ENCODE data around the gene ITGB7. TPM values are rescaled to one million over a fixed set of nuclear protein-coding genes. Genes with fewer than 3 reads are reported as not detected.
"Not testable (repeated sequence)": the region's sequence is repeated elsewhere in the genome, so short reads cannot be mapped to it uniquely, and the experiment has no call there.

The ITGB7 gene
- total RNA-seq, 1 experiment from 2014 or later = 0.98 TPM

DNA sequence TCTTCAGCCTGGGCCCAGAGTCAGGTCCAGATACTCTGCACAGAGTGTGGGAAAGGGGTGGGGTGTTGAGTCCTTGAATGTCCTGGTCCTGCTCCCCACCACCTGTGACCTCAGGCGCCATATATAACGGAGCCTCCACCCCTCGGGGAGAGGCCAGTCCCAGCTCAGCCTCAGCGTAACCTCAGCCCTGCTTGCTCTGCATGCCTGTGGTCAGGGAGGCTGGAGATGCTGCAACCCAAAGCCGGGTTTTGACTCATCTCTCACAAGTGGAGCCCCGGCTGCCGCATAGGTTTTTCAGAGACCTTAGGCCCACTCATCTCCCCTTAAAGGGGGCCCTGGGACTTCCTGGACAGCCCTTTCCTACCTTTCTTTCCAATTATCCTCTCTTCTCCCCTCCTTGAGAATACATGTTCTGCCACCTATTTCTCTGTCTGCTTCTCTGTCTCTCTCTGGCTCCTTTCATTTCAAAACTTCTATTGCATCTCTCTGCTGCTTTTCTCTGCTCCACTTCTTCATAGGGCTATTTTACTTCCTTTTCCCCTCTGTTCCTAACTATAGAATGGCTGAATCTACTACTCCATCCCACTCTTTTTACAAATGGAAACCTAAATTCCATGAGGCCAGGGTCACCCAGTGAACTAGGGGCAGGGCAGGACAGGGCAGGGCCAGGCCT is 1.2 kb downstream of the ITGB7 start:
- no peaks in the 10 kb centered on the region for H3K9me3 ChIP-seq (ENCODE audit: control insufficient read depth, insufficient read depth, low read depth, low read length)
- ATAC-seq (peak; percentile 59; the same call in 1 of the 2 replicates), DNase-seq (ENCODE audit: low read depth, low spot score) (no peak)
- H3K4me1 ChIP-seq (ENCODE audit: control insufficient read depth, insufficient read depth, low read length) = no peaks in the 10 kb centered on the region; the same call in 1 of the 2 replicates
- no peak overlapping the region for H3K4me3 ChIP-seq (ENCODE audit: low read depth in 2 of 2, low read length in 2 of 2)
- POLR2A ChIA-PET = no interaction called here
- no peaks in the 10 kb centered on the region for H3K36me3 ChIP-seq (ENCODE audit: control insufficient read depth, insufficient read depth, low read length)
- intact Hi-C loops (cut with micrococcal nuclease; ENCODE audit: unreplicated experiment) (no loop called here), in situ Hi-C loops (cut with HindIII; ENCODE audit: low pct_unique_long_range_greater_than_20kb, low sequenced_read_pairs) (no loop called here)
- no peak overlapping the region for H3K27ac ChIP-seq (ENCODE audit: low read length)
- TF ChIP-seq, protein P1, sequence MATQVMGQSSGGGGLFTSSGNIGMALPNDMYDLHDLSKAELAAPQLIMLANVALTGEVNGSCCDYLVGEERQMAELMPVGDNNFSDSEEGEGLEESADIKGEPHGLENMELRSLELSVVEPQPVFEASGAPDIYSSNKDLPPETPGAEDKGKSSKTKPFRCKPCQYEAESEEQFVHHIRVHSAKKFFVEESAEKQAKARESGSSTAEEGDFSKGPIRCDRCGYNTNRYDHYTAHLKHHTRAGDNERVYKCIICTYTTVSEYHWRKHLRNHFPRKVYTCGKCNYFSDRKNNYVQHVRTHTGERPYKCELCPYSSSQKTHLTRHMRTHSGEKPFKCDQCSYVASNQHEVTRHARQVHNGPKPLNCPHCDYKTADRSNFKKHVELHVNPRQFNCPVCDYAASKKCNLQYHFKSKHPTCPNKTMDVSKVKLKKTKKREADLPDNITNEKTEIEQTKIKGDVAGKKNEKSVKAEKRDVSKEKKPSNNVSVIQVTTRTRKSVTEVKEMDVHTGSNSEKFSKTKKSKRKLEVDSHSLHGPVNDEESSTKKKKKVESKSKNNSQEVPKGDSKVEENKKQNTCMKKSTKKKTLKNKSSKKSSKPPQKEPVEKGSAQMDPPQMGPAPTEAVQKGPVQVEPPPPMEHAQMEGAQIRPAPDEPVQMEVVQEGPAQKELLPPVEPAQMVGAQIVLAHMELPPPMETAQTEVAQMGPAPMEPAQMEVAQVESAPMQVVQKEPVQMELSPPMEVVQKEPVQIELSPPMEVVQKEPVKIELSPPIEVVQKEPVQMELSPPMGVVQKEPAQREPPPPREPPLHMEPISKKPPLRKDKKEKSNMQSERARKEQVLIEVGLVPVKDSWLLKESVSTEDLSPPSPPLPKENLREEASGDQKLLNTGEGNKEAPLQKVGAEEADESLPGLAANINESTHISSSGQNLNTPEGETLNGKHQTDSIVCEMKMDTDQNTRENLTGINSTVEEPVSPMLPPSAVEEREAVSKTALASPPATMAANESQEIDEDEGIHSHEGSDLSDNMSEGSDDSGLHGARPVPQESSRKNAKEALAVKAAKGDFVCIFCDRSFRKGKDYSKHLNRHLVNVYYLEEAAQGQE (IDR thresholded peaks at IDR 0.05; ENCODE audit: insufficient read depth in 1 of 2, low read depth in 2 of 2, low read length in 1 of 2) = no peak
- TF ChIP-seq POLR2AphosphoS5 (IDR thresholded peaks at IDR 0.05; ENCODE audit: low read depth, low read length) (no peak), TCF7L2 (IDR thresholded peaks at IDR 0.05; ENCODE audit: low read depth, low read length) (no peak), SIN3A (IDR thresholded peaks at IDR 0.05; ENCODE audit: borderline replicate concordance, insufficient read depth, low read depth, low read length) (no peak)
- TF ChIP-seq, protein P2, sequence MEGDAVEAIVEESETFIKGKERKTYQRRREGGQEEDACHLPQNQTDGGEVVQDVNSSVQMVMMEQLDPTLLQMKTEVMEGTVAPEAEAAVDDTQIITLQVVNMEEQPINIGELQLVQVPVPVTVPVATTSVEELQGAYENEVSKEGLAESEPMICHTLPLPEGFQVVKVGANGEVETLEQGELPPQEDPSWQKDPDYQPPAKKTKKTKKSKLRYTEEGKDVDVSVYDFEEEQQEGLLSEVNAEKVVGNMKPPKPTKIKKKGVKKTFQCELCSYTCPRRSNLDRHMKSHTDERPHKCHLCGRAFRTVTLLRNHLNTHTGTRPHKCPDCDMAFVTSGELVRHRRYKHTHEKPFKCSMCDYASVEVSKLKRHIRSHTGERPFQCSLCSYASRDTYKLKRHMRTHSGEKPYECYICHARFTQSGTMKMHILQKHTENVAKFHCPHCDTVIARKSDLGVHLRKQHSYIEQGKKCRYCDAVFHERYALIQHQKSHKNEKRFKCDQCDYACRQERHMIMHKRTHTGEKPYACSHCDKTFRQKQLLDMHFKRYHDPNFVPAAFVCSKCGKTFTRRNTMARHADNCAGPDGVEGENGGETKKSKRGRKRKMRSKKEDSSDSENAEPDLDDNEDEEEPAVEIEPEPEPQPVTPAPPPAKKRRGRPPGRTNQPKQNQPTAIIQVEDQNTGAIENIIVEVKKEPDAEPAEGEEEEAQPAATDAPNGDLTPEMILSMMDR (IDR thresholded peaks at IDR 0.05) = no peak
- CTCF ChIA-PET = interaction anchor here (1.1 kb wide), 1 partner anchor 8 kb away, joined by 3 read pairs; no protein-coding TSS in a partner anchor
- BruUV-seq (replicated peaks) = no TSS peak
- H3K27me3 ChIP-seq (ENCODE audit: control insufficient read depth, insufficient read depth, low read length) = no peaks in the 10 kb centered on the region

DNA sequence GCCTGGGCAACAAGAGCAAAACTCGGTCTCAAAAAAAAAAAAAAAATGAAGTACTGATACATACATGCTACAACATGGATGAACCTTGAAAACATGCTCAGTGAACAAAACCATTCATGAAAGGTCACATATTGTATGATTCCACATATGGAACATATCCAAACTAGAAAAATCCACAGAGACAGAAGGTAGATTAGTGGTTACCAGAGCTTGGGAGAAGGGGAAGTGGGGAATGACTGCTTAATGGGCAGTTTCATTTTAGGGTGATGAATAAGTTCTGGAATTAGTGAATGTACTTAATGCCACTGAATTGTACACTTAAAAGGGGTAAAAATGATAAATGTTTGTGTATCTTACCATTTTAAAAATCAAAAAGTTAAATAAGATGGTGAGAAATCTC is 2.7 kb downstream of the ITGB7 start:
- POLR2A ChIA-PET = no interaction called here
- CTCF ChIA-PET = no interaction called here
- H3K27ac ChIP-seq (ENCODE audit: low read length) = no peak overlapping the region
- no peaks in the 10 kb centered on the region for H3K9me3 ChIP-seq (ENCODE audit: control insufficient read depth, insufficient read depth, low read depth, low read length)
- BruUV-seq (replicated peaks) = no TSS peak
- no peak for DNase-seq (ENCODE audit: low read depth, low spot score)
- TF ChIP-seq POLR2AphosphoS5 (IDR thresholded peaks at IDR 0.05; ENCODE audit: low read depth, low read length) (no peak), TCF7L2 (IDR thresholded peaks at IDR 0.05; ENCODE audit: low read depth, low read length) (no peak), SIN3A (IDR thresholded peaks at IDR 0.05; ENCODE audit: borderline replicate concordance, insufficient read depth, low read depth, low read length) (no peak)
- TF ChIP-seq, protein P1 (IDR thresholded peaks at IDR 0.05; ENCODE audit: insufficient read depth in 1 of 2, low read depth in 2 of 2, low read length in 1 of 2) = no peak
- TF ChIP-seq, protein P2 (IDR thresholded peaks at IDR 0.05) = no peak
- H3K4me3 ChIP-seq (ENCODE audit: low read depth in 2 of 2, low read length in 2 of 2) = no peak overlapping the region
- in situ Hi-C loops (cut with HindIII; ENCODE audit: low pct_unique_long_range_greater_than_20kb, low sequenced_read_pairs) (no loop called here), intact Hi-C loops (cut with micrococcal nuclease; ENCODE audit: unreplicated experiment) (no loop called here)
- no peaks in the 10 kb centered on the region for H3K36me3 ChIP-seq (ENCODE audit: control insufficient read depth, insufficient read depth, low read length)
- ATAC-seq = no peak
- no peaks in the 10 kb centered on the region for H3K27me3 ChIP-seq (ENCODE audit: control insufficient read depth, insufficient read depth, low read length)
- no peaks in the 10 kb centered on the region; the same call in 1 of the 2 replicates for H3K4me1 ChIP-seq (ENCODE audit: control insufficient read depth, insufficient read depth, low read length)

DNA sequence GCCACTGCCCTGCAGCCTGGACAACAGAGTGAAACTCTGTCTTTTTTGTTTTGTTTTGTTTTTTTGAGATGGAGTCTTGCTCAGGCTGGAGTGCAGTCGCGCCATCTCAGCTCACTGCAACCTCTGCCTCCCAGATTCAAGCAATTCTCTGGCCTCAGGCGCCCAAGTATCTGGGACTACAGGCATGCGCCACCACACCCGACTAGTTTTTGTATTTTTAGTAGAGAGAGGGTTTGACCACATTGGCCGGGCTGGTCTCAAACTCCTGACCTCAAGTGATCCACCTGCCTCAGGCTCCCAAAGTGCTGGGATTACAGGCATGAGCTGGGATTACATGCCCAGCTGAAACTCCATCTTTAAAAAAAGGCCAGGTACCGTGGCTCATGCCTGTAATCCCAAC is 4.7 kb downstream of the ITGB7 start:
- H3K27me3 ChIP-seq (ENCODE audit: control insufficient read depth, insufficient read depth, low read length); intact Hi-C loops (cut with micrococcal nuclease; ENCODE audit: unreplicated experiment); H3K4me1 ChIP-seq (ENCODE audit: control insufficient read depth, insufficient read depth, low read length); in situ Hi-C loops (cut with HindIII; ENCODE audit: low pct_unique_long_range_greater_than_20kb, low sequenced_read_pairs); CTCF ChIA-PET; DNase-seq (ENCODE audit: low read depth, low spot score); H3K27ac ChIP-seq (ENCODE audit: low read length); H3K4me3 ChIP-seq (ENCODE audit: low read depth in 2 of 2, low read length in 2 of 2); H3K36me3 ChIP-seq (ENCODE audit: control insufficient read depth, insufficient read depth, low read length); ATAC-seq; POLR2A ChIA-PET; BruUV-seq (replicated peaks); H3K9me3 ChIP-seq (ENCODE audit: control insufficient read depth, insufficient read depth, low read depth, low read length): not testable (repeated sequence)

Data from Panc1 (cell line).